ENCODE data around the gene LGALS9B. TPM values are rescaled to one million over a fixed set of nuclear protein-coding genes. Genes with fewer than 3 reads are reported as not detected.
"Not testable (repeated sequence)": the region's sequence is repeated elsewhere in the genome, so short reads cannot be mapped to it uniquely, and the experiment has no call there.

LGALS9B gene
- not detected in 2 replicates for total RNA-seq (2014; rRNA removed; shearing (Covaris generic); ENCODE audit: low replicate concordance)

- H3K9ac ChIP-seq (ENCODE audit: low read length); H3K36me3 ChIP-seq (ENCODE audit: insufficient read depth, low read length); H3K4me1 ChIP-seq (ENCODE audit: low read length); H3K27me3 ChIP-seq (ENCODE audit: low read length); H3K9me2 ChIP-seq (replicated peaks; ENCODE audit: insufficient read depth, low read length); DNase-seq; H3K79me2 ChIP-seq (ENCODE audit: low read length); H3K9me3 ChIP-seq (ENCODE audit: low read length); H3K27ac ChIP-seq (ENCODE audit: low read length); H3K4me2 ChIP-seq (ENCODE audit: low read depth, low read length, poor library complexity, severe bottlenecking); H2AFZ ChIP-seq (ENCODE audit: low read length); H3K4me3 ChIP-seq (ENCODE audit: low read length); H4K20me1 ChIP-seq (ENCODE audit: insufficient read depth, low read depth, low read length): not testable (repeated sequence)
Measured at GRCh38 chr17:20467447-20467846, at the start of gene LGALS9B. Gene LGALS9B (minus strand): TSS chr17:20467539. CDS start chr17:20467470, 69 bp downstream.

GRCh38 chr17:20516986-20517385 lies 49.6 kb upstream of the LGALS9B start:
- H3K36me3 ChIP-seq (ENCODE audit: insufficient read depth, low read length); H2AFZ ChIP-seq (ENCODE audit: low read length); H3K9me2 ChIP-seq (replicated peaks; ENCODE audit: insufficient read depth, low read length); H3K4me2 ChIP-seq (ENCODE audit: low read depth, low read length, poor library complexity, severe bottlenecking); H3K27me3 ChIP-seq (ENCODE audit: low read length); H3K79me2 ChIP-seq (ENCODE audit: low read length); H4K20me1 ChIP-seq (ENCODE audit: insufficient read depth, low read depth, low read length); H3K4me3 ChIP-seq (ENCODE audit: low read length); H3K9ac ChIP-seq (ENCODE audit: low read length); H3K9me3 ChIP-seq (ENCODE audit: low read length); DNase-seq; H3K4me1 ChIP-seq (ENCODE audit: low read length); H3K27ac ChIP-seq (ENCODE audit: low read length): not testable (repeated sequence)

GRCh38 chr17:20515099-20515498 lies 47.8 kb upstream of the LGALS9B start:
- H3K9me2 ChIP-seq (replicated peaks; ENCODE audit: insufficient read depth, low read length); H3K27ac ChIP-seq (ENCODE audit: low read length); H3K27me3 ChIP-seq (ENCODE audit: low read length); H3K4me3 ChIP-seq (ENCODE audit: low read length); H3K9me3 ChIP-seq (ENCODE audit: low read length); H2AFZ ChIP-seq (ENCODE audit: low read length); H3K4me1 ChIP-seq (ENCODE audit: low read length); H4K20me1 ChIP-seq (ENCODE audit: insufficient read depth, low read depth, low read length); H3K79me2 ChIP-seq (ENCODE audit: low read length); H3K36me3 ChIP-seq (ENCODE audit: insufficient read depth, low read length); DNase-seq; H3K4me2 ChIP-seq (ENCODE audit: low read depth, low read length, poor library complexity, severe bottlenecking); H3K9ac ChIP-seq (ENCODE audit: low read length): not testable (repeated sequence)

- H3K27me3 ChIP-seq (ENCODE audit: low read length) = not testable (repeated sequence)
Measured at GRCh38 chr17:20513539-20513938, 46.2 kb upstream of the LGALS9B start.

GRCh38 chr17:20512378-20512777 lies 45.0 kb upstream of the LGALS9B start:
- not testable (repeated sequence) for H3K4me1 ChIP-seq (ENCODE audit: low read length); H3K4me3 ChIP-seq (ENCODE audit: low read length); DNase-seq

More at GRCh38 chr17:20513539-20513938, 46.2 kb upstream of the LGALS9B start:
- H3K9me3 ChIP-seq (ENCODE audit: low read length); H3K36me3 ChIP-seq (ENCODE audit: insufficient read depth, low read length); H3K79me2 ChIP-seq (ENCODE audit: low read length); DNase-seq; H3K4me1 ChIP-seq (ENCODE audit: low read length); H4K20me1 ChIP-seq (ENCODE audit: insufficient read depth, low read depth, low read length); H2AFZ ChIP-seq (ENCODE audit: low read length); H3K9me2 ChIP-seq (replicated peaks; ENCODE audit: insufficient read depth, low read length); H3K4me3 ChIP-seq (ENCODE audit: low read length); H3K27ac ChIP-seq (ENCODE audit: low read length); H3K9ac ChIP-seq (ENCODE audit: low read length); H3K4me2 ChIP-seq (ENCODE audit: low read depth, low read length, poor library complexity, severe bottlenecking): not testable (repeated sequence)

GRCh38 chr17:20511778-20512177 lies 44.4 kb upstream of the LGALS9B start:
- H3K27ac ChIP-seq (ENCODE audit: low read length); DNase-seq; H3K4me2 ChIP-seq (ENCODE audit: low read depth, low read length, poor library complexity, severe bottlenecking); H3K9me3 ChIP-seq (ENCODE audit: low read length); H3K36me3 ChIP-seq (ENCODE audit: insufficient read depth, low read length); H2AFZ ChIP-seq (ENCODE audit: low read length); H4K20me1 ChIP-seq (ENCODE audit: insufficient read depth, low read depth, low read length); H3K4me1 ChIP-seq (ENCODE audit: low read length); H3K4me3 ChIP-seq (ENCODE audit: low read length); H3K27me3 ChIP-seq (ENCODE audit: low read length); H3K9me2 ChIP-seq (replicated peaks; ENCODE audit: insufficient read depth, low read length); H3K79me2 ChIP-seq (ENCODE audit: low read length); H3K9ac ChIP-seq (ENCODE audit: low read length): not testable (repeated sequence)

More at GRCh38 chr17:20512378-20512777, 45.0 kb upstream of the LGALS9B start:
- not testable (repeated sequence) for H3K9ac ChIP-seq (ENCODE audit: low read length); H3K4me2 ChIP-seq (ENCODE audit: low read depth, low read length, poor library complexity, severe bottlenecking); H3K36me3 ChIP-seq (ENCODE audit: insufficient read depth, low read length); H4K20me1 ChIP-seq (ENCODE audit: insufficient read depth, low read depth, low read length); H3K9me2 ChIP-seq (replicated peaks; ENCODE audit: insufficient read depth, low read length); H2AFZ ChIP-seq (ENCODE audit: low read length); H3K9me3 ChIP-seq (ENCODE audit: low read length); H3K27ac ChIP-seq (ENCODE audit: low read length); H3K79me2 ChIP-seq (ENCODE audit: low read length); H3K27me3 ChIP-seq (ENCODE audit: low read length)

- H3K27ac ChIP-seq (ENCODE audit: low read length); H3K4me1 ChIP-seq (ENCODE audit: low read length); H3K27me3 ChIP-seq (ENCODE audit: low read length); H3K9me2 ChIP-seq (replicated peaks; ENCODE audit: insufficient read depth, low read length); H2AFZ ChIP-seq (ENCODE audit: low read length); H3K4me2 ChIP-seq (ENCODE audit: low read depth, low read length, poor library complexity, severe bottlenecking); H3K36me3 ChIP-seq (ENCODE audit: insufficient read depth, low read length); H3K9me3 ChIP-seq (ENCODE audit: low read length); DNase-seq; H3K9ac ChIP-seq (ENCODE audit: low read length); H4K20me1 ChIP-seq (ENCODE audit: insufficient read depth, low read depth, low read length); H3K4me3 ChIP-seq (ENCODE audit: low read length); H3K79me2 ChIP-seq (ENCODE audit: low read length): not testable (repeated sequence)
Measured at GRCh38 chr17:20505333-20505732, 38.0 kb upstream of the LGALS9B start.

GRCh38 chr17:20504388-20505066 lies 37.2 kb upstream of the LGALS9B start:
- H2AFZ ChIP-seq (ENCODE audit: low read length); H3K79me2 ChIP-seq (ENCODE audit: low read length); H3K27ac ChIP-seq (ENCODE audit: low read length); H3K4me3 ChIP-seq (ENCODE audit: low read length); H3K27me3 ChIP-seq (ENCODE audit: low read length); H3K4me2 ChIP-seq (ENCODE audit: low read depth, low read length, poor library complexity, severe bottlenecking); H3K9me2 ChIP-seq (replicated peaks; ENCODE audit: insufficient read depth, low read length); H3K9me3 ChIP-seq (ENCODE audit: low read length); H3K4me1 ChIP-seq (ENCODE audit: low read length); H3K9ac ChIP-seq (ENCODE audit: low read length); DNase-seq; H4K20me1 ChIP-seq (ENCODE audit: insufficient read depth, low read depth, low read length); H3K36me3 ChIP-seq (ENCODE audit: insufficient read depth, low read length): not testable (repeated sequence)

- not testable (repeated sequence) for H3K4me2 ChIP-seq (ENCODE audit: low read depth, low read length, poor library complexity, severe bottlenecking); DNase-seq; H2AFZ ChIP-seq (ENCODE audit: low read length); H3K9ac ChIP-seq (ENCODE audit: low read length); H3K27me3 ChIP-seq (ENCODE audit: low read length); H3K79me2 ChIP-seq (ENCODE audit: low read length); H3K4me1 ChIP-seq (ENCODE audit: low read length); H3K27ac ChIP-seq (ENCODE audit: low read length); H3K9me3 ChIP-seq (ENCODE audit: low read length); H3K4me3 ChIP-seq (ENCODE audit: low read length); H3K36me3 ChIP-seq (ENCODE audit: insufficient read depth, low read length); H3K9me2 ChIP-seq (replicated peaks; ENCODE audit: insufficient read depth, low read length); H4K20me1 ChIP-seq (ENCODE audit: insufficient read depth, low read depth, low read length)
Measured at GRCh38 chr17:20501896-20502295, 34.6 kb upstream of the LGALS9B start.

Measured in Karpas-422 (cell line).